IPS-15b (cell line): ENCODE data around the gene HSD11B2.
A peak's percentile ranks its signal among the peaks of the same experiment; 100 is the strongest.
"Not testable (repeated sequence)": the region's sequence is repeated elsewhere in the genome, so short reads cannot be mapped to it uniquely, and the experiment has no call there.

Experiments used
- H3K27me3 ChIP-seq: one replicate; pipeline ENCODE4 v1.6.1; 2013; ENCODE audit warnings: low read length; ENCODE audit not compliant: control insufficient read depth, insufficient read depth
- H3K36me3 ChIP-seq: one replicate; pipeline ENCODE4 v1.6.1; 2013; ENCODE audit warnings: low read length; ENCODE audit not compliant: control insufficient read depth, insufficient read depth
- H3K4me1 ChIP-seq: one replicate; pipeline ENCODE4 v1.6.1; 2013; ENCODE audit warnings: mild to moderate bottlenecking, low read length; ENCODE audit not compliant: control insufficient read depth, insufficient read depth
- H3K4me3 ChIP-seq: one replicate; pipeline ENCODE4 v1.5.1; 2013; ENCODE audit warnings: low read depth, low read length
- H3K9ac ChIP-seq: one replicate; pipeline ENCODE4 v1.6.1; 2013; ENCODE audit warnings: low read depth, mild to moderate bottlenecking, low read length
- H3K9me3 ChIP-seq: one replicate; pipeline ENCODE4 v1.6.1; 2013; ENCODE audit warnings: mild to moderate bottlenecking, low read length; ENCODE audit not compliant: control insufficient read depth, insufficient read depth

Gene HSD11B2

GRCh38 chr16:67409631-67410030, 21.3 kb upstream of the HSD11B2 start:
- Histone ChIP-seq H3K9ac (no peak overlapping the region), H3K4me3 (no peak overlapping the region), H3K4me1 (peaks cover 18% of the 10 kb centered on the region), H3K9me3 (no peaks in the 10 kb centered on the region), H3K27me3 (no peaks in the 10 kb centered on the region), H3K36me3 (no peaks in the 10 kb centered on the region)

GRCh38 chr16:67411339-67411738, 19.6 kb upstream of the HSD11B2 start:
- Histone ChIP-seq H3K36me3 (no peaks in the 10 kb centered on the region), H3K27me3 (no peaks in the 10 kb centered on the region), H3K9me3 (no peaks in the 10 kb centered on the region), H3K4me3 (no peak overlapping the region), H3K4me1 (peaks cover 18% of the 10 kb centered on the region), H3K9ac (no peak overlapping the region)

- Histone ChIP-seq H3K4me3 (no peak overlapping the region), H3K4me1 (peaks cover 17% of the 10 kb centered on the region), H3K27me3 (no peaks in the 10 kb centered on the region), H3K9me3 (no peaks in the 10 kb centered on the region), H3K9ac (no peak overlapping the region), H3K36me3 (no peaks in the 10 kb centered on the region)
Observed at GRCh38 chr16:67412294-67412693, 18.6 kb upstream of the HSD11B2 start.

GRCh38 chr16:67413978-67414911, 16.7 kb upstream of the HSD11B2 start:
- H3K4me3 ChIP-seq = no peak overlapping the region
- H3K4me1 ChIP-seq = peaks cover 14% of the 10 kb centered on the region
- H3K9me3 ChIP-seq = no peaks in the 10 kb centered on the region
- H3K27me3 ChIP-seq = no peaks in the 10 kb centered on the region
- H3K36me3 ChIP-seq = no peaks in the 10 kb centered on the region
- no peak overlapping the region for H3K9ac ChIP-seq

- H3K9me3 ChIP-seq, H3K27me3 ChIP-seq, H3K9ac ChIP-seq, H3K4me1 ChIP-seq, H3K36me3 ChIP-seq: not testable (repeated sequence)
- H3K4me3 ChIP-seq = peak overlapping the region; percentile 58
Observed at GRCh38 chr16:67415421-67415820, 15.5 kb upstream of the HSD11B2 start.

- no peaks in the 10 kb centered on the region for H3K27me3 ChIP-seq
- H3K4me3 ChIP-seq = peak within 1 kb of the TSS; percentile 58
- H3K9me3 ChIP-seq = no peaks in the 10 kb centered on the region
- H3K9ac ChIP-seq = no peak within 1 kb of the TSS
- peaks cover 9% of the 10 kb centered on the region for H3K4me1 ChIP-seq
- peaks cover 2% of the 10 kb centered on the region for H3K36me3 ChIP-seq
Observed at GRCh38 chr16:67415872-67416793, 14.8 kb upstream of the HSD11B2 start, which contains the start of gene ZDHHC1. Gene ZDHHC1 (minus strand): TSS chr16:67416477. CDS start chr16:67407775, 8,702 bp downstream.

GRCh38 chr16:67417333-67418061, 13.4 kb upstream of the HSD11B2 start:
- H3K4me1 ChIP-seq = peaks cover 11% of the 10 kb centered on the region
- H3K27me3 ChIP-seq = no peaks in the 10 kb centered on the region
- H3K9ac ChIP-seq = no peak overlapping the region
- no peak overlapping the region for H3K4me3 ChIP-seq
- no peaks in the 10 kb centered on the region for H3K9me3 ChIP-seq
- H3K36me3 ChIP-seq = peaks cover 2% of the 10 kb centered on the region

- H3K36me3 ChIP-seq = peaks cover 2% of the 10 kb centered on the region
- H3K4me3 ChIP-seq = no peak overlapping the region
- H3K9ac ChIP-seq = no peak overlapping the region
- no peaks in the 10 kb centered on the region for H3K27me3 ChIP-seq
- no peaks in the 10 kb centered on the region for H3K9me3 ChIP-seq
- peaks cover 17% of the 10 kb centered on the region for H3K4me1 ChIP-seq
Observed at GRCh38 chr16:67419502-67419901, 11.4 kb upstream of the HSD11B2 start.

- no peaks in the 10 kb centered on the region for H3K27me3 ChIP-seq
- H3K36me3 ChIP-seq = peaks cover 2% of the 10 kb centered on the region
- H3K9ac ChIP-seq = no peak overlapping the region
- no peak overlapping the region for H3K4me3 ChIP-seq
- no peaks in the 10 kb centered on the region for H3K9me3 ChIP-seq
- peaks cover 20% of the 10 kb centered on the region for H3K4me1 ChIP-seq
Observed at GRCh38 chr16:67419931-67420330, 11.0 kb upstream of the HSD11B2 start.

- Histone ChIP-seq H3K27me3 (no peaks in the 10 kb centered on the region), H3K4me1 (peaks cover 31% of the 10 kb centered on the region), H3K4me3 (no peak overlapping the region), H3K9me3 (no peaks in the 10 kb centered on the region), H3K36me3 (peaks cover 2% of the 10 kb centered on the region), H3K9ac (no peak overlapping the region)
Observed at GRCh38 chr16:67421030-67421429, 9.9 kb upstream of the HSD11B2 start.

GRCh38 chr16:67423015-67423414, 7.9 kb upstream of the HSD11B2 start:
- Histone ChIP-seq H3K4me1 (peaks cover 31% of the 10 kb centered on the region), H3K4me3 (no peak overlapping the region), H3K27me3 (peaks cover 2% of the 10 kb centered on the region), H3K9me3 (no peaks in the 10 kb centered on the region), H3K36me3 (peaks cover 2% of the 10 kb centered on the region), H3K9ac (no peak overlapping the region)
